ENCODE measurements around the gene OR2L2.
"Not testable (repeated sequence)": the region's sequence is repeated elsewhere in the genome, so short reads cannot be mapped to it uniquely, and the experiment has no call there.

OR2L2 gene

GRCh38 chr1:248029770-248030169, at the start of gene OR2L2:
Gene OR2L2 (plus strand): TSS chr1:248030070. CDS start chr1:248038268, 8,198 bp downstream.
- DNase-seq (ENCODE audit: low read depth): no peak

- no peak for DNase-seq (ENCODE audit: low read depth)
Measured at GRCh38 chr1:247992986-247993385, 36.9 kb upstream of the OR2L2 start.

GRCh38 chr1:247998811-247999210, 31.1 kb upstream of the OR2L2 start:
- no peak for DNase-seq (ENCODE audit: low read depth)

GRCh38 chr1:248000169-248000568, 29.7 kb upstream of the OR2L2 start:
- DNase-seq (ENCODE audit: low read depth): no peak

- DNase-seq (ENCODE audit: low read depth): no peak
Measured at GRCh38 chr1:248007778-248008177, 22.1 kb upstream of the OR2L2 start.

- no peak for DNase-seq (ENCODE audit: low read depth)
Measured at GRCh38 chr1:248009681-248010080, 20.2 kb upstream of the OR2L2 start.

- DNase-seq (ENCODE audit: low read depth): no peak
Measured at GRCh38 chr1:248013229-248013710, 16.6 kb upstream of the OR2L2 start, which contains the start of gene OR2L5. Gene OR2L5 (plus strand): TSS chr1:248013660. CDS start chr1:248021948, 8,288 bp downstream.

GRCh38 chr1:248015803-248016202, 14.1 kb upstream of the OR2L2 start:
- no peak for DNase-seq (ENCODE audit: low read depth)

GRCh38 chr1:248045209-248045608, 15.3 kb downstream of the OR2L2 start:
- no peak for DNase-seq (ENCODE audit: low read depth)

- no peak for DNase-seq (ENCODE audit: low read depth)
Measured at GRCh38 chr1:248046536-248046935, 16.7 kb downstream of the OR2L2 start, which contains the start of gene OR2L3. Gene OR2L3 (plus strand): TSS chr1:248046836. CDS start chr1:248060682, 13,846 bp downstream.

- no peak for DNase-seq (ENCODE audit: low read depth)
Measured at GRCh38 chr1:248047008-248047407, 17.1 kb downstream of the OR2L2 start.

- DNase-seq (ENCODE audit: low read depth): no peak
Measured at GRCh38 chr1:248054671-248055070, 24.8 kb downstream of the OR2L2 start.

- DNase-seq (ENCODE audit: low read depth): no peak
Measured at GRCh38 chr1:248055261-248055660, 25.4 kb downstream of the OR2L2 start.

GRCh38 chr1:248065071-248065470, 35.2 kb downstream of the OR2L2 start:
- DNase-seq (ENCODE audit: low read depth): no peak

GRCh38 chr1:248065604-248066003, 35.7 kb downstream of the OR2L2 start:
- no peak for DNase-seq (ENCODE audit: low read depth)

- DNase-seq (ENCODE audit: low read depth): not testable (repeated sequence)
Measured at GRCh38 chr1:248083864-248084263, 54.0 kb downstream of the OR2L2 start.

Data from iris pigment epithelial cell (primary cell).